NCI-H748 (cell line): ENCODE data around the gene TTC3.

Experiments
- DNase-seq: peaks from one replicate; lab custom pipeline; 2025; ENCODE audit not compliant: unreplicated experiment; lab: John Stamatoyannopoulos, UW

TTC3 gene

GRCh38 chr21:37059181-37059580 is 13.9 kb upstream of the TTC3 start:
- no peak for DNase-seq

- DNase-seq, result peak; percentile 98
Observed at GRCh38 chr21:37060296-37060695, 12.8 kb upstream of the TTC3 start.

GRCh38 chr21:37061926-37062592 is 11.0 kb upstream of the TTC3 start:
- no peak for DNase-seq

GRCh38 chr21:37062593-37062935 is 10.5 kb upstream of the TTC3 start:
- DNase-seq, result no peak

- DNase-seq, result no peak
Observed at GRCh38 chr21:37063433-37063832, 9.6 kb upstream of the TTC3 start.

- no peak for DNase-seq
Observed at GRCh38 chr21:37064841-37065240, 8.2 kb upstream of the TTC3 start.

GRCh38 chr21:37065561-37066177 is 7.4 kb upstream of the TTC3 start:
- no peak for DNase-seq

- DNase-seq, result peak; percentile 59
Observed at GRCh38 chr21:37071561-37072273, 1.3 kb upstream of the TTC3 start.

- peak; percentile 91 for DNase-seq
Observed at GRCh38 chr21:37072274-37072987, 623 bp upstream of the TTC3 start.

GRCh38 chr21:37073417-37074196 is 553 bp downstream of the TTC3 start:
- peak; percentile 67 for DNase-seq

GRCh38 chr21:37074197-37074510 is 1.1 kb downstream of the TTC3 start:
- DNase-seq, result peak; percentile 50

- DNase-seq, result no peak
Observed at GRCh38 chr21:37074546-37074945, 1.5 kb downstream of the TTC3 start.

- DNase-seq, result no peak
Observed at GRCh38 chr21:37075214-37075770, 2.2 kb downstream of the TTC3 start.

GRCh38 chr21:37076087-37076850 is 3.2 kb downstream of the TTC3 start:
- DNase-seq, result no peak

- DNase-seq, result no peak
Observed at GRCh38 chr21:37077403-37077802, 4.3 kb downstream of the TTC3 start.

GRCh38 chr21:37079211-37079824 is 6.3 kb downstream of the TTC3 start:
- DNase-seq, result no peak

- DNase-seq, result no peak
Observed at GRCh38 chr21:37082375-37082774, 9.3 kb downstream of the TTC3 start.

GRCh38 chr21:37082856-37083528 is 9.9 kb downstream of the TTC3 start:
- DNase-seq, result no peak

GRCh38 chr21:37085726-37086125 is 12.7 kb downstream of the TTC3 start:
- DNase-seq, result no peak
